Bronchial epithelial cell (primary cell): ENCODE results near the gene C17orf58. TPM values are rescaled to one million over a fixed set of nuclear protein-coding genes. Genes with fewer than 3 reads are reported as not detected.
A peak's percentile ranks its signal among the peaks of the same experiment; 100 is the strongest.

Source experiments
- DNase-seq: peaks from one replicate; pipeline ENCODE4 v3.0.0-alpha.2; 2010; ENCODE audit warnings: low read depth
- FAIRE-seq: peaks from 2 replicates; lab custom pipeline; 2011; peaks lifted over from hg19 to GRCh38; lab: Jason Lieb, UNC
- H3K27me3 ChIP-seq: 2 replicates; pipeline ENCODE4 v1.5.1; 2011; ENCODE audit warnings: low read length; ENCODE audit not compliant: control insufficient read depth, insufficient read depth
- H3K36me3 ChIP-seq: 2 replicates; pipeline ENCODE4 v1.5.1; 2011; ENCODE audit warnings: low read length; ENCODE audit not compliant: control insufficient read depth, insufficient read depth
- H3K4me3 ChIP-seq: 2 replicates; pipeline ENCODE4 v1.5.1; 2011; ENCODE audit warnings: mild to moderate bottlenecking, low read depth, low read length, control low read depth
- total RNA-seq: library from RNA; depleted of rRNA; stranded (reverse); fragments of >200 nt; gene quantifications from 2 replicates; pipeline ENCODE4 v1.2.1, GENCODE V29; 2014
- TF ChIP-seq, protein P1 (sequence below): IDR thresholded peaks from 2 replicates; pipeline ENCODE4 v1.5.1; 2011; ENCODE audit warnings: mild to moderate bottlenecking, moderate library complexity, low read length, control low read depth, inconsistent platforms; ENCODE audit not compliant: insufficient read depth, severe bottlenecking

Gene C17orf58
- total RNA-seq, 1 donor from 2014 or later, result 7.4 TPM

DNA sequence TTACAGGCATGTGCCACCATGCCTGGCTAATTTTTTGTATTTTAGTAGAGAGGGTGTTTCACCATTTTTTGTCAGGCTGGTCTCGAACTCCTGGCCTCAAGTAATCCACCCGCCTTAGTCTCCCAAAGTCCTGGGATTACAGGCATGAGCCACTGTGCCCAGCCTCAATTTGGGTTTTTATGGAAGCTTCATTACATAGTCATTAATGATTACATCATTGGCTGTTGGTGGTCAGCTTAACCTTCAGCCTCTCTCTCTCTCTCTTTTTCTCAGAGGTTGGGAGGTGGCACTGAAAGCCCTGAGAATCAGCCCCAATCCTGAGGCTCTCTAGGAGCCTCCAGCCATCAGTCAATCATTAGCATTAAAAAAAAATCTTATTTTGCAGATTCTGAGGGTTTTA lies 45.3 kb downstream of the C17orf58 start:
- no peaks in the 10 kb centered on the region for H3K27me3 ChIP-seq
- TF ChIP-seq, protein P1, sequence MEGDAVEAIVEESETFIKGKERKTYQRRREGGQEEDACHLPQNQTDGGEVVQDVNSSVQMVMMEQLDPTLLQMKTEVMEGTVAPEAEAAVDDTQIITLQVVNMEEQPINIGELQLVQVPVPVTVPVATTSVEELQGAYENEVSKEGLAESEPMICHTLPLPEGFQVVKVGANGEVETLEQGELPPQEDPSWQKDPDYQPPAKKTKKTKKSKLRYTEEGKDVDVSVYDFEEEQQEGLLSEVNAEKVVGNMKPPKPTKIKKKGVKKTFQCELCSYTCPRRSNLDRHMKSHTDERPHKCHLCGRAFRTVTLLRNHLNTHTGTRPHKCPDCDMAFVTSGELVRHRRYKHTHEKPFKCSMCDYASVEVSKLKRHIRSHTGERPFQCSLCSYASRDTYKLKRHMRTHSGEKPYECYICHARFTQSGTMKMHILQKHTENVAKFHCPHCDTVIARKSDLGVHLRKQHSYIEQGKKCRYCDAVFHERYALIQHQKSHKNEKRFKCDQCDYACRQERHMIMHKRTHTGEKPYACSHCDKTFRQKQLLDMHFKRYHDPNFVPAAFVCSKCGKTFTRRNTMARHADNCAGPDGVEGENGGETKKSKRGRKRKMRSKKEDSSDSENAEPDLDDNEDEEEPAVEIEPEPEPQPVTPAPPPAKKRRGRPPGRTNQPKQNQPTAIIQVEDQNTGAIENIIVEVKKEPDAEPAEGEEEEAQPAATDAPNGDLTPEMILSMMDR, result no peak
- DNase-seq (no peak), FAIRE-seq (no peak)
- H3K36me3 ChIP-seq, result peaks cover 8% of the 10 kb centered on the region
- H3K4me3 ChIP-seq, result no peak overlapping the region

GRCh38 chr17:67947325-67947813 lies 48.9 kb downstream of the C17orf58 start:
- DNase-seq, result no peak
- TF ChIP-seq, protein P1, result no peak
- Histone ChIP-seq H3K36me3 (peaks cover 18% of the 10 kb centered on the region), H3K27me3 (no peaks in the 10 kb centered on the region), H3K4me3 (no peak overlapping the region)
- FAIRE-seq, result no peak

GRCh38 chr17:67946513-67946912 lies 49.8 kb downstream of the C17orf58 start:
- Histone ChIP-seq H3K27me3 (no peaks in the 10 kb centered on the region), H3K4me3 (no peak overlapping the region), H3K36me3 (peaks cover 18% of the 10 kb centered on the region)
- TF ChIP-seq, protein P1, result no peak
- no peak for FAIRE-seq
- DNase-seq, result no peak

GRCh38 chr17:67944035-67944434 lies 52.2 kb downstream of the C17orf58 start:
- peaks cover 23% of the 10 kb centered on the region for H3K36me3 ChIP-seq
- no peak for FAIRE-seq
- DNase-seq, result no peak
- no peaks in the 10 kb centered on the region for H3K27me3 ChIP-seq
- no peak overlapping the region for H3K4me3 ChIP-seq
- TF ChIP-seq, protein P1, result no peak

- DNase-seq (peak; percentile 3), FAIRE-seq (no peak)
- Histone ChIP-seq H3K36me3 (peaks cover 18% of the 10 kb centered on the region), H3K4me3 (no peak overlapping the region), H3K27me3 (no peaks in the 10 kb centered on the region)
- TF ChIP-seq, protein P1, result peak; percentile 25
Measured at GRCh38 chr17:67942810-67943209, 53.5 kb downstream of the C17orf58 start.

Other genes with a start within 250 kb of the C17orf58 start
- gene BPTF, start 171.0 kb downstream of the C17orf58 start, total RNA-seq, result 18.7 and 23.8 TPM in 2 replicates
- gene KPNA2, start 39.3 kb upstream of the C17orf58 start, total RNA-seq, result 17.0 and 17.4 TPM in 2 replicates